Measurements from ENCODE around the gene RSL24D1.

DNA sequence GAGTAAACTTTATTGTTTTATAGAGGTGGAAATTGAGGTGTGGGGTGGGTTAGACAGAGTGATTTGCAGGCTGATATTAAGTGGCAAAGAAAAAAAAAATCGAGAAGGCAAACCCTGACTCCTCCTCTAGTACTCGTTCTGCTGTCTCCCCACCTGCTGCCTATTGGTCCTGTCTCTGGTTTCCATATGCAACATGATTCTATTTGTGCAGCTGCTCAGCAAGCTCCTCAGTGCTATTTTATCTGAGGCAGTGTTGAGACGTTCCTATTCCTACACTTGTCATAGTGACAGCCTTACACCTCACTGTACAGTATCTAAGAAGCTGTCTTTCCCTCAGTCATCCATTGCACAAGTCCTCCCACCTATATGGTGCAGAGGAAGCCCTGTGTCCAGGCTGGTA, 45.1 kb downstream of the RSL24D1 start:
- TF ChIP-seq, protein P1, sequence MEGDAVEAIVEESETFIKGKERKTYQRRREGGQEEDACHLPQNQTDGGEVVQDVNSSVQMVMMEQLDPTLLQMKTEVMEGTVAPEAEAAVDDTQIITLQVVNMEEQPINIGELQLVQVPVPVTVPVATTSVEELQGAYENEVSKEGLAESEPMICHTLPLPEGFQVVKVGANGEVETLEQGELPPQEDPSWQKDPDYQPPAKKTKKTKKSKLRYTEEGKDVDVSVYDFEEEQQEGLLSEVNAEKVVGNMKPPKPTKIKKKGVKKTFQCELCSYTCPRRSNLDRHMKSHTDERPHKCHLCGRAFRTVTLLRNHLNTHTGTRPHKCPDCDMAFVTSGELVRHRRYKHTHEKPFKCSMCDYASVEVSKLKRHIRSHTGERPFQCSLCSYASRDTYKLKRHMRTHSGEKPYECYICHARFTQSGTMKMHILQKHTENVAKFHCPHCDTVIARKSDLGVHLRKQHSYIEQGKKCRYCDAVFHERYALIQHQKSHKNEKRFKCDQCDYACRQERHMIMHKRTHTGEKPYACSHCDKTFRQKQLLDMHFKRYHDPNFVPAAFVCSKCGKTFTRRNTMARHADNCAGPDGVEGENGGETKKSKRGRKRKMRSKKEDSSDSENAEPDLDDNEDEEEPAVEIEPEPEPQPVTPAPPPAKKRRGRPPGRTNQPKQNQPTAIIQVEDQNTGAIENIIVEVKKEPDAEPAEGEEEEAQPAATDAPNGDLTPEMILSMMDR (IDR thresholded peaks at IDR 0.05; ENCODE audit: insufficient read depth, low read length, poor library complexity, severe bottlenecking): no peak
- no peak for TF ChIP-seq EZH2phosphoT487 (conservative IDR thresholded peaks at IDR 0.05; ENCODE audit: low read length)
